A549 (cell line): ENCODE data around the gene GRID1. TPM values are rescaled to one million over a fixed set of nuclear protein-coding genes. Genes with fewer than 3 reads are reported as not detected.

Experiments used
- ATAC-seq, 2 experiments: fragments of 200-7000 bp in 1 of 2; fragments of >200 bp in 1 of 2; cut with Nextera tagmentation in 1 of 2; cut with Tn5 transposase in 1 of 2; 3 replicates each; pipeline versions ENCODE4 v1.8.0 to v1.9.1; 2018 to 2020; ENCODE audit warnings: mild to moderate bottlenecking in 1 of 2, moderate library complexity in 1 of 2
- CTCF ChIA-PET: fragments of 300-600 bp; sonication (Branson Sonifier 250); formaldehyde crosslinking; extraction: SDS; loops from one replicate; lab custom pipeline; 2021; ENCODE audit warnings: antibody characterized with exemption, inconsistent platforms; lab: Yijun Ruan, JAX
- POLR2A ChIA-PET: fragments of 350-600 bp; formaldehyde crosslinking; extraction: SDS; loops from one replicate; lab custom pipeline; 2021; ENCODE audit warnings: antibody characterized with exemption, inconsistent platforms; lab: Yijun Ruan, JAX
- DNase-seq, 2 experiments: peaks; one replicate each; pipeline versions ENCODE4 v3.0.0 to v3.0.0-alpha.2; 2011 to 2016; ENCODE audit warnings: low read depth in 1 of 2, low spot score in 1 of 2
- FAIRE-seq: peaks from 2 replicates; lab custom pipeline; 2011; peaks lifted over from hg19 to GRCh38; lab: Jason Lieb, UNC
- H3K27ac ChIP-seq, 2 experiments: fragments of >200 bp; sonication (Bioruptor Twin); formaldehyde crosslinking; 3 replicates each; pipeline ENCODE4 v1.5.1; 2016 to 2017
- H3K4me1 ChIP-seq: fragments of >200 bp; sonication (Bioruptor Twin); formaldehyde crosslinking; 3 replicates; pipeline ENCODE4 v1.6.1; 2016
- H3K4me2 ChIP-seq: fragments of >200 bp; sonication (Bioruptor Twin); formaldehyde crosslinking; 3 replicates; pipeline ENCODE4 v1.6.1; 2016
- H3K4me3 ChIP-seq: fragments of >200 bp; sonication (Bioruptor Twin); formaldehyde crosslinking; 3 replicates; pipeline ENCODE4 v1.5.1; 2016
- H3K9me3 ChIP-seq: fragments of >200 bp; sonication (Bioruptor Twin); formaldehyde crosslinking; 3 replicates; pipeline ENCODE4 v1.6.1; 2016
- CEBPB ChIP-seq, 2 experiments: fragments of >200 bp in 1 of 2; sonication (Bioruptor Twin) in 1 of 2; formaldehyde crosslinking in 1 of 2; IDR thresholded peaks; 2 replicates each; pipeline ENCODE4 v1.6.1; 2012 to 2016
- CHD4 ChIP-seq: fragments of 200-600 bp; sonication (generic); IDR thresholded peaks from 2 replicates; pipeline ENCODE4 v1.6.1; 2016; ENCODE audit warnings: antibody characterized with exemption, mild to moderate bottlenecking, borderline replicate concordance
- EHMT2 ChIP-seq: fragments of 200-600 bp; sonication (generic); IDR thresholded peaks from 2 replicates; pipeline ENCODE4 v1.6.1; 2016; ENCODE audit warnings: antibody characterized with exemption, low read depth, mild to moderate bottlenecking, moderate library complexity
- GATA3 ChIP-seq: IDR thresholded peaks from 2 replicates; pipeline ENCODE4 v1.6.1; 2012; ENCODE audit warnings: borderline replicate concordance
- HDAC2 ChIP-seq: fragments of 200-600 bp; sonication (generic); IDR thresholded peaks from 2 replicates; pipeline ENCODE4 v1.6.1; 2016
- HOXA7 ChIP-seq: fragments of 250-450 bp; sonication (Bioruptor Pico); IDR thresholded peaks from 2 replicates; pipeline ENCODE4 v1.5.0; 2020; ENCODE audit warnings: mild to moderate bottlenecking, moderate library complexity
- JUNB ChIP-seq: fragments of >200 bp; sonication (Bioruptor Twin); formaldehyde crosslinking; IDR thresholded peaks from 2 replicates; pipeline ENCODE4 v1.6.1; 2016
- KDM1A ChIP-seq: fragments of 200-600 bp; sonication (generic); IDR thresholded peaks from 2 replicates; pipeline ENCODE4 v1.6.1; 2016; ENCODE audit warnings: low read depth, mild to moderate bottlenecking
- MAFK ChIP-seq: fragments of 450-650 bp; IDR thresholded peaks from 2 replicates; pipeline ENCODE4 v1.6.1; 2014; ENCODE audit not compliant: partially characterized antibody
- MYC ChIP-seq: IDR thresholded peaks from 2 replicates; pipeline ENCODE4 v1.6.1; 2012; ENCODE audit warnings: mild to moderate bottlenecking, inconsistent platforms, low read length, improper control_type of control experiment, borderline replicate concordance
- POLR2A ChIP-seq: IDR thresholded peaks from 2 replicates; pipeline ENCODE4 v1.6.1; 2012; ENCODE audit warnings: mild to moderate bottlenecking, low read length
- POLR2AphosphoS2 ChIP-seq: conservative IDR thresholded peaks from 2 replicates; pipeline ENCODE4 v1.6.1; 2012; ENCODE audit warnings: low read length, improper control_type of control experiment, inconsistent platforms
- ZC3H11A ChIP-seq: fragments of 450-650 bp; IDR thresholded peaks from 2 replicates; pipeline ENCODE4 v1.6.1; 2014; ENCODE audit warnings: antibody characterized with exemption, mild to moderate bottlenecking
- ZFP36 ChIP-seq: fragments of 450-650 bp; IDR thresholded peaks from 2 replicates; pipeline ENCODE4 v1.6.1; 2014; ENCODE audit warnings: borderline replicate concordance; ENCODE audit not compliant: partially characterized antibody
- WGBS: methylation state at CpG from one replicate; pipeline ENCODE4 v1.1.6; 2017; ENCODE audit errors: missing lambda C conversion rate; 5-methylcytosine and 5-hydroxymethylcytosine counted together
- polyA plus RNA-seq, 4 experiments: library from polyadenylated mRNA; depleted of rRNA in 3 of 4; stranded (reverse); fragments of >200 nt; fragmentation: RNase III in 1 of 4; extraction: RNeasy Plus Mini Kit Qiagen cat#74134 plus additional on column Dnase treatment in 1 of 4; gene quantifications; 2 replicates in 3 of 4; 3 replicates in 1 of 4; pipeline ENCODE4 v1.2.3, GENCODE V29; 2011 to 2017
- TF ChIP-seq, protein P1 (sequence below): IDR thresholded peaks from 2 replicates; pipeline ENCODE4 v1.6.1; 2012; ENCODE audit warnings: low read depth, borderline replicate concordance
- TF ChIP-seq, protein P2 (sequence below): fragments of >200 bp; sonication (Bioruptor Twin); formaldehyde crosslinking; IDR thresholded peaks from 3 replicates; pipeline ENCODE4 v1.6.1; 2016
- TF ChIP-seq, protein P3 (sequence below): IDR thresholded peaks from 2 replicates; pipeline ENCODE4 v1.6.1; 2012
- TF ChIP-seq, protein P4 (sequence below): fragments of 200-600 bp; sonication (generic); IDR thresholded peaks from 2 replicates; pipeline ENCODE4 v1.6.1; 2016; ENCODE audit warnings: antibody characterized with exemption, mild to moderate bottlenecking, moderate library complexity
- TF ChIP-seq, protein P5 (sequence below): fragments of >200 bp; sonication (Bioruptor Twin); formaldehyde crosslinking; IDR thresholded peaks from 3 replicates; pipeline ENCODE4 v1.5.1; 2016
- TF ChIP-seq, protein P6 (sequence below): fragments of 250-450 bp; sonication (Bioruptor Pico); IDR thresholded peaks from 2 replicates; pipeline ENCODE4 v1.5.0; 2020; ENCODE audit warnings: low read depth, mild to moderate bottlenecking, moderate library complexity

The GRID1 gene
- polyA plus RNA-seq, 2 of the 4 experiments (the other 2 are of a cell fraction) = 0.14 to 0.30 TPM

DNA sequence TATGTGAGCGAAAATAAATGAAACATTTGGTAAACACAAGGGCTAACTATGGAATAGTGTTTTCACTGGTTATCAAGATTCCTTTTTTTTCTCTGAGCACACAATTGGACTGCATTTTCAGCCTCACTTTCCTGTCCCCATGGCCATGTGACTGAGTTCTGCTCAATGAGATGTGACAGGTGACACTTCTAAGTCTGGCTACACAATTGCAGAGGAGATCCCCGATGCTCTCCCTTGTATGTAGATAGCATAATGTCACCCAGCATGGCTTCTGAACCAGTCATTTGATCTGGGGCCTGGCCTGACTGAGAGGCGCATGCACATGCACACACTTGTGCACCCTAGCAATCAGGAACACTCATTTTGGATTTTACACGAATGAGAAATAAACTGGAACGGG is 581.8 kb downstream of the GRID1 start:
- Histone ChIP-seq H3K4me1 (no peaks in the 10 kb centered on the region), H3K27ac (no peak overlapping the region), H3K4me2 (no peak overlapping the region), H3K9me3 (no peaks in the 10 kb centered on the region), H3K4me3 (no peak overlapping the region)
- TF ChIP-seq MAFK (no peak), ZC3H11A (no peak), KDM1A (no peak)
- TF ChIP-seq, protein P1, sequence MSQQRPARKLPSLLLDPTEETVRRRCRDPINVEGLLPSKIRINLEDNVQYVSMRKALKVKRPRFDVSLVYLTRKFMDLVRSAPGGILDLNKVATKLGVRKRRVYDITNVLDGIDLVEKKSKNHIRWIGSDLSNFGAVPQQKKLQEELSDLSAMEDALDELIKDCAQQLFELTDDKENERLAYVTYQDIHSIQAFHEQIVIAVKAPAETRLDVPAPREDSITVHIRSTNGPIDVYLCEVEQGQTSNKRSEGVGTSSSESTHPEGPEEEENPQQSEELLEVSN = no peak
- CTCF ChIA-PET = interaction anchor here (0.6 to 0.7 kb wide), 2 partner anchors 23 to 27 kb away, joined by 3 read pairs; no protein-coding TSS in a partner anchor
- POLR2A ChIA-PET = no interaction called here
- no peak for FAIRE-seq
- ATAC-seq = no peak
- WGBS = 48% methylated on average over 5 of the region's 5 CpGs
- DNase-seq = no peak

DNA sequence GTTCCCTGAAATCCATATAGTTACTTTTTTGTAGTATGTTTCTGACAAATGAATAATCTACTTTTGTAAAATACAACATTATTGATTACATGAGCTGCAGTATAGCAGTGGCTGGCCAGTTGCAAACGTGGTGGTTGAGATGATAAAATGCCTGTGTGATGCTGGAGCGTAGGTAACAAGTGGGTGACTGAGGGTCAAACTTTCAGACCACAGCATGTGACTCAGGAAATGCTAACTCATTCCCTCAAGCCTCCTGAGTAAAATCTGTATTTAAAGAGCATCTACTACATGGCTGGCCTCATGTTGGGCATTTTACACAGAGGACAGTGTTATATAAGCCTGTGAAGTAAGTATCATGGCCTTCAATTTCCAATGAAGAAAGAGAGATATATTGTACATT is 585.2 kb downstream of the GRID1 start:
- ATAC-seq (no peak), DNase-seq (no peak), FAIRE-seq (no peak)
- Histone ChIP-seq H3K9me3 (no peaks in the 10 kb centered on the region), H3K4me1 (no peaks in the 10 kb centered on the region), H3K4me3 (no peak overlapping the region), H3K27ac (no peak overlapping the region), H3K4me2 (no peak overlapping the region)
- ChIA-PET CTCF (no interaction called here), POLR2A (no interaction called here)
- WGBS = 51% methylated on average over 2 of the region's 2 CpGs
- no peak for TF ChIP-seq EHMT2
- TF ChIP-seq ZFP36 = no peak
- TF ChIP-seq, protein P2, sequence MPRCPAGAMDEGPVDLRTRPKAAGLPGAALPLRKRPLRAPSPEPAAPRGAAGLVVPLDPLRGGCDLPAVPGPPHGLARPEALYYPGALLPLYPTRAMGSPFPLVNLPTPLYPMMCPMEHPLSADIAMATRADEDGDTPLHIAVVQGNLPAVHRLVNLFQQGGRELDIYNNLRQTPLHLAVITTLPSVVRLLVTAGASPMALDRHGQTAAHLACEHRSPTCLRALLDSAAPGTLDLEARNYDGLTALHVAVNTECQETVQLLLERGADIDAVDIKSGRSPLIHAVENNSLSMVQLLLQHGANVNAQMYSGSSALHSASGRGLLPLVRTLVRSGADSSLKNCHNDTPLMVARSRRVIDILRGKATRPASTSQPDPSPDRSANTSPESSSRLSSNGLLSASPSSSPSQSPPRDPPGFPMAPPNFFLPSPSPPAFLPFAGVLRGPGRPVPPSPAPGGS = no peak

DNA sequence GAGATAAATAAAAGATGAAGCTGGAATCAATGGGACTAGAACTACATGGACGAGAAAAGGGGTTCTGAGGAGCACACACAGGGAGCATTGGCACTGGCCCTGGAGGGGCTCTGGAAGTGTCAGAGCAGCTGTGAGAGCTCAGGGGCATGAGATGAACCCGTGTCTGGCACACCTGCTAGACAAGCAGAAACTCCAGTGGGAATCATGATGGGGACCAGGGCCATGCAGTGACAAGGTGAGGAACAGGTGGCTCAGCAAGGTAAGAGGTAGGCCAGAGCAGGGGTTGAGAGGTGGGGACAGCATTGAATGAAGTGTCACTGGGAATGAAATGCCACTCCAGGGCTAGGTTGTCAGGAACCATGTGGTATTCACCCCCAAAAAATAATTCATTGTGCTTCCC is 588.5 kb downstream of the GRID1 start:
- H3K4me1 ChIP-seq = no peaks in the 10 kb centered on the region
- H3K9me3 ChIP-seq = no peaks in the 10 kb centered on the region
- WGBS = 19% methylated on average over 2 of the region's 2 CpGs
- no peak for TF ChIP-seq CEBPB (IDR thresholded peaks at IDR 0.05)
- TF ChIP-seq HDAC2 = no peak
- no peak for TF ChIP-seq MYC
- no peak for TF ChIP-seq JUNB
- TF ChIP-seq KDM1A = no peak
- no peak for TF ChIP-seq HOXA7 (CRISPR knock-in tag)
- no peak for TF ChIP-seq ZC3H11A
- TF ChIP-seq, protein P3, sequence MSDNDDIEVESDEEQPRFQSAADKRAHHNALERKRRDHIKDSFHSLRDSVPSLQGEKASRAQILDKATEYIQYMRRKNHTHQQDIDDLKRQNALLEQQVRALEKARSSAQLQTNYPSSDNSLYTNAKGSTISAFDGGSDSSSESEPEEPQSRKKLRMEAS = no peak
- TF ChIP-seq POLR2AphosphoS2 = no peak
- no peak for TF ChIP-seq POLR2A
- TF ChIP-seq GATA3 = no peak
- TF ChIP-seq, protein P4, sequence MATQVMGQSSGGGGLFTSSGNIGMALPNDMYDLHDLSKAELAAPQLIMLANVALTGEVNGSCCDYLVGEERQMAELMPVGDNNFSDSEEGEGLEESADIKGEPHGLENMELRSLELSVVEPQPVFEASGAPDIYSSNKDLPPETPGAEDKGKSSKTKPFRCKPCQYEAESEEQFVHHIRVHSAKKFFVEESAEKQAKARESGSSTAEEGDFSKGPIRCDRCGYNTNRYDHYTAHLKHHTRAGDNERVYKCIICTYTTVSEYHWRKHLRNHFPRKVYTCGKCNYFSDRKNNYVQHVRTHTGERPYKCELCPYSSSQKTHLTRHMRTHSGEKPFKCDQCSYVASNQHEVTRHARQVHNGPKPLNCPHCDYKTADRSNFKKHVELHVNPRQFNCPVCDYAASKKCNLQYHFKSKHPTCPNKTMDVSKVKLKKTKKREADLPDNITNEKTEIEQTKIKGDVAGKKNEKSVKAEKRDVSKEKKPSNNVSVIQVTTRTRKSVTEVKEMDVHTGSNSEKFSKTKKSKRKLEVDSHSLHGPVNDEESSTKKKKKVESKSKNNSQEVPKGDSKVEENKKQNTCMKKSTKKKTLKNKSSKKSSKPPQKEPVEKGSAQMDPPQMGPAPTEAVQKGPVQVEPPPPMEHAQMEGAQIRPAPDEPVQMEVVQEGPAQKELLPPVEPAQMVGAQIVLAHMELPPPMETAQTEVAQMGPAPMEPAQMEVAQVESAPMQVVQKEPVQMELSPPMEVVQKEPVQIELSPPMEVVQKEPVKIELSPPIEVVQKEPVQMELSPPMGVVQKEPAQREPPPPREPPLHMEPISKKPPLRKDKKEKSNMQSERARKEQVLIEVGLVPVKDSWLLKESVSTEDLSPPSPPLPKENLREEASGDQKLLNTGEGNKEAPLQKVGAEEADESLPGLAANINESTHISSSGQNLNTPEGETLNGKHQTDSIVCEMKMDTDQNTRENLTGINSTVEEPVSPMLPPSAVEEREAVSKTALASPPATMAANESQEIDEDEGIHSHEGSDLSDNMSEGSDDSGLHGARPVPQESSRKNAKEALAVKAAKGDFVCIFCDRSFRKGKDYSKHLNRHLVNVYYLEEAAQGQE = no peak
- TF ChIP-seq MAFK = no peak
- no peak for TF ChIP-seq CHD4
- TF ChIP-seq, protein P5, sequence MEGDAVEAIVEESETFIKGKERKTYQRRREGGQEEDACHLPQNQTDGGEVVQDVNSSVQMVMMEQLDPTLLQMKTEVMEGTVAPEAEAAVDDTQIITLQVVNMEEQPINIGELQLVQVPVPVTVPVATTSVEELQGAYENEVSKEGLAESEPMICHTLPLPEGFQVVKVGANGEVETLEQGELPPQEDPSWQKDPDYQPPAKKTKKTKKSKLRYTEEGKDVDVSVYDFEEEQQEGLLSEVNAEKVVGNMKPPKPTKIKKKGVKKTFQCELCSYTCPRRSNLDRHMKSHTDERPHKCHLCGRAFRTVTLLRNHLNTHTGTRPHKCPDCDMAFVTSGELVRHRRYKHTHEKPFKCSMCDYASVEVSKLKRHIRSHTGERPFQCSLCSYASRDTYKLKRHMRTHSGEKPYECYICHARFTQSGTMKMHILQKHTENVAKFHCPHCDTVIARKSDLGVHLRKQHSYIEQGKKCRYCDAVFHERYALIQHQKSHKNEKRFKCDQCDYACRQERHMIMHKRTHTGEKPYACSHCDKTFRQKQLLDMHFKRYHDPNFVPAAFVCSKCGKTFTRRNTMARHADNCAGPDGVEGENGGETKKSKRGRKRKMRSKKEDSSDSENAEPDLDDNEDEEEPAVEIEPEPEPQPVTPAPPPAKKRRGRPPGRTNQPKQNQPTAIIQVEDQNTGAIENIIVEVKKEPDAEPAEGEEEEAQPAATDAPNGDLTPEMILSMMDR = no peak
- TF ChIP-seq, protein P6, sequence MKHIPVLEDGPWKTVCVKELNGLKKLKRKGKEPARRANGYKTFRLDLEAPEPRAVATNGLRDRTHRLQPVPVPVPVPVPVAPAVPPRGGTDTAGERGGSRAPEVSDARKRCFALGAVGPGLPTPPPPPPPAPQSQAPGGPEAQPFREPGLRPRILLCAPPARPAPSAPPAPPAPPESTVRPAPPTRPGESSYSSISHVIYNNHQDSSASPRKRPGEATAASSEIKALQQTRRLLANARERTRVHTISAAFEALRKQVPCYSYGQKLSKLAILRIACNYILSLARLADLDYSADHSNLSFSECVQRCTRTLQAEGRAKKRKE = no peak
- no peak for FAIRE-seq
- DNase-seq = no peak
- POLR2A ChIA-PET = no interaction called here
- no peak overlapping the region for H3K27ac ChIP-seq
- H3K4me2 ChIP-seq = no peak overlapping the region
- H3K4me3 ChIP-seq = no peak overlapping the region
- no peak for ATAC-seq
- CTCF ChIA-PET = no interaction called here
